Measurements from ENCODE around the gene HINT2.

The HINT2 gene

GRCh38 chr9:35842795-35843194 is 28.0 kb upstream of the HINT2 start:
- TF ChIP-seq CTCF (IDR thresholded peaks at IDR 0.05; ENCODE audit: low read depth, low read length): no peak
- no peak for DNase-seq
- H3K4me3 ChIP-seq (ENCODE audit: low read depth, low read length): no peak overlapping the region
- no peaks in the 10 kb centered on the region for H3K36me3 ChIP-seq
- no peaks in the 10 kb centered on the region for H3K27me3 ChIP-seq
- H3K9me3 ChIP-seq: no peaks in the 10 kb centered on the region
- no peaks in the 10 kb centered on the region for H3K4me1 ChIP-seq

- H3K4me1 ChIP-seq: no peaks in the 10 kb centered on the region
- no peaks in the 10 kb centered on the region for H3K9me3 ChIP-seq
- DNase-seq: no peak
- no peak overlapping the region for H3K4me3 ChIP-seq (ENCODE audit: low read depth, low read length)
- no peak for TF ChIP-seq CTCF (IDR thresholded peaks at IDR 0.05; ENCODE audit: low read depth, low read length)
- no peaks in the 10 kb centered on the region for H3K36me3 ChIP-seq
- no peaks in the 10 kb centered on the region for H3K27me3 ChIP-seq
Measured at GRCh38 chr9:35842020-35842745, 27.3 kb upstream of the HINT2 start.

GRCh38 chr9:35841645-35841900 is 26.7 kb upstream of the HINT2 start:
- Histone ChIP-seq H3K4me1 (no peaks in the 10 kb centered on the region), H3K36me3 (no peaks in the 10 kb centered on the region), H3K27me3 (no peaks in the 10 kb centered on the region), H3K4me3 (ENCODE audit: low read depth, low read length) (no peak overlapping the region), H3K9me3 (no peaks in the 10 kb centered on the region)
- no peak for DNase-seq
- TF ChIP-seq CTCF (IDR thresholded peaks at IDR 0.05; ENCODE audit: low read depth, low read length): no peak

- H3K4me3 ChIP-seq (ENCODE audit: low read depth, low read length): no peak overlapping the region
- H3K36me3 ChIP-seq: no peaks in the 10 kb centered on the region
- DNase-seq: no peak
- H3K27me3 ChIP-seq: no peaks in the 10 kb centered on the region
- H3K9me3 ChIP-seq: no peaks in the 10 kb centered on the region
- no peaks in the 10 kb centered on the region for H3K4me1 ChIP-seq
- no peak for TF ChIP-seq CTCF (IDR thresholded peaks at IDR 0.05; ENCODE audit: low read depth, low read length)
Measured at GRCh38 chr9:35840881-35841644, 26.2 kb upstream of the HINT2 start.

- no peaks in the 10 kb centered on the region for H3K36me3 ChIP-seq
- no peaks in the 10 kb centered on the region for H3K9me3 ChIP-seq
- no peaks in the 10 kb centered on the region for H3K4me1 ChIP-seq
- H3K27me3 ChIP-seq: no peaks in the 10 kb centered on the region
- TF ChIP-seq CTCF (IDR thresholded peaks at IDR 0.05; ENCODE audit: low read depth, low read length): no peak
- no peak for DNase-seq
- H3K4me3 ChIP-seq (ENCODE audit: low read depth, low read length): no peak overlapping the region
Measured at GRCh38 chr9:35839926-35840325, 25.1 kb upstream of the HINT2 start.

- no peaks in the 10 kb centered on the region for H3K27me3 ChIP-seq
- H3K4me1 ChIP-seq: no peaks in the 10 kb centered on the region
- no peaks in the 10 kb centered on the region for H3K36me3 ChIP-seq
- no peak overlapping the region for H3K4me3 ChIP-seq (ENCODE audit: low read depth, low read length)
- no peak for TF ChIP-seq CTCF (IDR thresholded peaks at IDR 0.05; ENCODE audit: low read depth, low read length)
- DNase-seq: no peak
- no peaks in the 10 kb centered on the region for H3K9me3 ChIP-seq
Measured at GRCh38 chr9:35836595-35836994, 21.8 kb upstream of the HINT2 start.
